IPS-18c (cell line): ENCODE results near the gene DUSP14.

Experiments used
- H3K4me3 ChIP-seq: 2 replicates; pipeline ENCODE4 v1.7.0; 2013; ENCODE audit warnings: low read depth, mild to moderate bottlenecking, low read length, moderate library complexity; ENCODE audit not compliant: insufficient read depth
- H3K9me3 ChIP-seq: one replicate; pipeline ENCODE4 v1.6.1; 2013; ENCODE audit warnings: mild to moderate bottlenecking, low read length, moderate library complexity; ENCODE audit not compliant: control insufficient read depth, insufficient read depth

The DUSP14 gene

GRCh38 chr17:37530420-37530819 lies 40.7 kb downstream of the DUSP14 start:
- H3K9me3 ChIP-seq: no peaks in the 10 kb centered on the region

DNA sequence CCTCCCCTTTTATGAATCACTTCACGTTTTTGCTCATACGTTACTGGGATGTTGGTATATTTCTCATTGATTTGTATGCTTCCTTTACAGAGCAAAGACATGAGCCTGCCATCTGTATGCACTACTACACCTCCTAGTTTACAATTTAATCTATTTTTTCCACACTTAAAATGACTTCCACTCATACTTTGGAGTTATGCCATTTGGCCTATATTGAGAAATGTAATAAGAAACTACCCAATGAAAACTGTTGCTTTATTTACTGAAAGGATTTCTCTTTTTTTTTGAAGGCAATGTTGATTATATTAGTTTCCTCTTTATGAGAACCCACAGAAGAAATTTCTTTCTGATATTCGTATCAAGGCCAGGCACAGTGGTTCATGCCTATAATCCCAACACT lies 43.1 kb downstream of the DUSP14 start:
- H3K9me3 ChIP-seq: no peaks in the 10 kb centered on the region
- no peak overlapping the region for H3K4me3 ChIP-seq

More at GRCh38 chr17:37530420-37530819, 40.7 kb downstream of the DUSP14 start:
- H3K4me3 ChIP-seq: no peak overlapping the region

DNA sequence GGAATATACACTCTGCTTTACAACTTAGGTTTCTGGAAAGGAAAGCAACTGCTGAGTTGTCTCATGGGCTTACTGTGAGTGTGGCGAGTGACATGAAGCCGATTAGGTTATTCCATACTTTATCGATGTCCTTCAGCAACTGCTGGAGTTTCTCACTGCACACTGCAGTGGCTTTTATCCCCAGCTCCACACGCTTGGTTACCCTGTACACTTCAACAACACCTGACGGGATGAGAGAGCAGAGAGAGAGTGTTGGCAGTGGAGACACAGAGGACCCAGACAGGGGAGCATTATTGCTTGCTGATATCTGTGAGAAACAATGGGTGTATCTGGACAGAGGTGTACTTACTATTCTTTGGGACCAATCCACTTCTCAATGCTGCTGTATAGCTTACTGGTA lies 46.2 kb downstream of the DUSP14 start:
- no peak overlapping the region for H3K4me3 ChIP-seq
- no peaks in the 10 kb centered on the region for H3K9me3 ChIP-seq

DNA sequence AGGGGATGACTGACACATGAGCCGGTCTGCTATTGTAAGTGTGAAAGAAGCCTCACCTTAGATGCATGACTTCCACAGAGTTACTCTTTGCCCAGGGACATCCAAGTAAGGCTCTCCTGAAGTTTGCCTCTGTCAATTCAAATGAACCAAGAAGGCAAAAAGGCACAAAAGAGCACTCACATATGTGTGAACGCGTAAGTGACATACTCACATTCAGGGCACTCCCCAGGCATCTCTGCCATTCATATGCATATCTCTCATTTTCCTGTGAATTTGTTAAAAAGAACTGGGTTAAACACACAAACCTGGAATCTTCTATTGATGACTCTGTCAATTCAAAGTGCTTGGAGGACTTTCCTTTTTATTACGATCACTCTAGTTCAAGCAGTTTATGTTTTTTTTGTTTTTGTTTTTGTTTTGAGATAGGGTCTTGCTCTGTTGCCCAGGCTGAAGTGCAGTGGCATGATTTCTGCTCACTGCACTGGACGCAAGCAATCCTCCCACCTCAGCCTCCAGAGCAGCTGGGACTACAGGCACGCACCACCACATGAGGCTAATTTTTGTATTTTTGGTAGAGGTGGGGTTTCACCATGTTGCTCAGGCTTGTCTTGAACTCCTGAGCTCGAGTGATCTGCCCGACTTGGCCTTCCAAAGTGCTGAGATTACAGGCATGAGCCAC lies 49.4 kb downstream of the DUSP14 start:
- no peak overlapping the region for H3K4me3 ChIP-seq
- no peaks in the 10 kb centered on the region for H3K9me3 ChIP-seq

DNA sequence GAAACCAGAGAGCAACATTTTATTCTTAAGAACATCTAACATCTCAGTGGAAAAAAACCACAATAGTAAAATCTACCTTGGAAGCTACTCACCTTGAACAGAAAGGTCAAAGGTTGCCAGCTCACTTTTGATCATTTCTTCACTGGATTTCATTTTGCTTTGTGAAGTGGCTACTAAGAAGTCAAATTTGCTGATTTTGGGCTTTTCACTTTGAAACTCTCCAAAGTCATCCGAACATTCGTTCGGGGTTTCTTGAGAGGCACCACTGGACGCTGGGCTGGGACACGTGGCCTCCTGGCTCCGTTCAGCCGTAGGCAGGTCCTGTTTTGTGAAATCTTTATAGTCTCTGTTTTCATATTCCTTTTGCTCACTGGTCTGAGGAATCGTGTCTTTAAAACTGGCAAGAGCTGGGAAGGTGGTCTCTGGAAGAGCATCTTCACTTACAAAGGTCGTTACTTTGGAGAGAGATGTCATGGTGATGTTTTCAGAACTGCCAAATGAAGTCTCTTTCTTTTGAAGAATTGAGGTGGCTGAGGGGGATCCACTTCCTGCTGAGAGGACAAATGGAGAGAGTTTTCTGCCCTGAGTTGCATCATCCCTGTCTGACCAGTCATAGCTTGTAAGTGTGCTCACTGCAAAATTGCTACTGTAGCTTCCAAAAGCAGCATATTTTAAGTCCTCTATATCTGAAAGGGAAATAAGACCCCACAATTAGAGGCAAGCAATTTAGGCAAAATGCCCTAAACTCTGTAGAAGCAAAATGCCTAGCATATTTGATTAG lies 52.4 kb downstream of the DUSP14 start:
- no peaks in the 10 kb centered on the region for H3K9me3 ChIP-seq
- H3K4me3 ChIP-seq: no peak overlapping the region

- no peaks in the 10 kb centered on the region for H3K9me3 ChIP-seq
- no peak overlapping the region for H3K4me3 ChIP-seq
These were observed 54.0 kb downstream of the DUSP14 start for GRCh38 chr17:37543637-37544052.

- H3K9me3 ChIP-seq: no peaks in the 10 kb centered on the region
- H3K4me3 ChIP-seq: no peak overlapping the region
These were observed 55.8 kb downstream of the DUSP14 start for GRCh38 chr17:37545486-37545885.

DNA sequence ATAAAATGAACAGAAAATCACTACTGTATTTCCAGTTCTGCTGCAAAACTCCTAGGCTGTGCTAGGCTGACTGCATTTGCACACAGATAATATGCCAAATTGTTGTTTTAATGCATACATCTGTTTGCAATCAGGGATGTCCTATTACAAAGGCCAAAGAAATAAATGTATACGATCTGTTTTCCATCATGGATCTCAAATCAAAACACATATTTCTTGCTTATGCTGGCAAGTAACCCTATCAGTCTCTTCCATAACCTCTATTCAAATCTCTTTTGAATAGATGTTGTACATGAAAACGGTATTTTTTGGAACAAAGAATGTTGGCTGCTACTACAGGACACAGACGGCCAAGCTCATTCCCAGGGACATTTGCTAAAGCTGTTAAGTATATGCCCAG lies 56.6 kb downstream of the DUSP14 start:
- H3K4me3 ChIP-seq: no peak overlapping the region
- H3K9me3 ChIP-seq: no peaks in the 10 kb centered on the region

GRCh38 chr17:37547986-37548385 lies 58.3 kb downstream of the DUSP14 start:
- Histone ChIP-seq H3K9me3 (no peaks in the 10 kb centered on the region), H3K4me3 (no peak overlapping the region)

DNA sequence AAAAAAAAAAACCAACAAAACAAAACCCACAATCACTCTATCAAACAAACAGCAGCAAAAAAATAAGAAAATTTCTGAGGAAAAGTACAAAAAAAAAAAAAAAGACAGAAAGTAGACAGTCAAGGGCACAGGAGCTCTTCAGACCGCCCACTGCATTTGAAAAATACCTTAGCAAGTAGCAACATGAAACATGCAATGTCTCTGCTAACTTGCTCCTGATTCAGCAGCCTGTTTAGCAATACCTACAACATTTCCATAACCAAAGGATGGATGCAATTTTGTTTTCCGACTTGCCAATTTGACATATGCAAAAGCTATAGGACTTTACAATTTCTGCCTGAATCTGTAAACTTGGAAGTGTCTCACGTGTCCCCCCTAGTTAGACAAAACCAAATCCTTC lies 62.1 kb downstream of the DUSP14 start:
- Histone ChIP-seq H3K4me3 (no peak overlapping the region), H3K9me3 (no peaks in the 10 kb centered on the region)

- no peak overlapping the region for H3K4me3 ChIP-seq
- H3K9me3 ChIP-seq: no peaks in the 10 kb centered on the region
These were observed 63.8 kb downstream of the DUSP14 start for GRCh38 chr17:37553401-37553966.

DNA sequence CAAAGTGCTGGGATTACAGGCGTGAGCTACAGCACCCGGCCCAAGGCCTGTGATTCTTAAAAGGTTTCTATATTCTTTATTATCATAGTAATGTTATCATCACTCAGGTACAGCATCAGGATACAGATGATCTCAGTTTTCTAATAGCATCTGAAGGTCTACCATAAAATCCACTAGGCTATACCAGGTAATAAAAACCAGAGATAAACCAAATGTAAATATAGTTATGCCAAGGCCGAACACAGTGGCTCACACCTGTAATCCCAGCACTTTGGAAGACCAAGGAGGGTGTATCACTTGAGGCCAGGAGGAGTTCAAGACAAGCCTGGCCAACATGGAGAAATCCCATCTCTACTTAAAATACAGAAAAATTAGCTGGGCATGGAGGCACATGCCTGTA lies 65.7 kb downstream of the DUSP14 start:
- H3K9me3 ChIP-seq: no peaks in the 10 kb centered on the region
- no peak overlapping the region for H3K4me3 ChIP-seq

GRCh38 chr17:37557482-37557881 lies 67.8 kb downstream of the DUSP14 start:
- H3K4me3 ChIP-seq: no peak overlapping the region

GRCh38 chr17:37558299-37558698 lies 68.6 kb downstream of the DUSP14 start:
- H3K9me3 ChIP-seq: no peaks in the 10 kb centered on the region
- H3K4me3 ChIP-seq: no peak overlapping the region

More at GRCh38 chr17:37557482-37557881, 67.8 kb downstream of the DUSP14 start:
- H3K9me3 ChIP-seq: no peaks in the 10 kb centered on the region

- no peak overlapping the region for H3K4me3 ChIP-seq
These were observed 72.5 kb downstream of the DUSP14 start for GRCh38 chr17:37562016-37562745.

More at GRCh38 chr17:37562016-37562745, 72.5 kb downstream of the DUSP14 start:
- H3K9me3 ChIP-seq: peaks cover 2% of the 10 kb centered on the region
